Neural progenitor cell (in vitro differentiated cells): Measurements from ENCODE around the gene ADTRP. TPM values are rescaled to one million over a fixed set of nuclear protein-coding genes. Genes with fewer than 3 reads are reported as not detected.

ENCODE experiments used
- DNase-seq: peaks from one replicate; pipeline ENCODE4 v3.0.0-alpha.2; 2016; ENCODE audit warnings: low spot score
- H2AFZ ChIP-seq: fragments of 200-600 bp; sonication (generic); replicated peaks from 2 replicates; pipeline ENCODE4 v1.6.1; 2016; ENCODE audit warnings: antibody characterized with exemption
- H3F3A ChIP-seq: fragments of 200-600 bp; sonication (generic); 2 replicates; pipeline ENCODE4 v1.6.1; 2016; ENCODE audit warnings: antibody characterized with exemption, low read depth
- H3K27ac ChIP-seq: fragments of 200-600 bp; sonication (generic); 2 replicates; pipeline ENCODE4 v1.5.1; 2016; ENCODE audit warnings: mild to moderate bottlenecking
- H3K27me3 ChIP-seq: fragments of 200-600 bp; sonication (generic); 2 replicates; pipeline ENCODE4 v1.6.1; 2016; ENCODE audit warnings: mild to moderate bottlenecking, moderate library complexity
- H3K36me3 ChIP-seq: fragments of 200-600 bp; sonication (generic); 2 replicates; pipeline ENCODE4 v1.5.1; 2016
- H3K4me1 ChIP-seq: fragments of 200-600 bp; sonication (generic); 2 replicates; pipeline ENCODE4 v1.6.1; 2016; ENCODE audit warnings: mixed run types
- H3K4me2 ChIP-seq: fragments of 200-600 bp; sonication (generic); 2 replicates; pipeline ENCODE4 v1.6.1; 2016
- H3K4me3 ChIP-seq: fragments of 200-600 bp; sonication (generic); 2 replicates; pipeline ENCODE4 v1.5.1; 2016
- H3K79me2 ChIP-seq: fragments of 200-600 bp; sonication (generic); 2 replicates; pipeline ENCODE4 v1.6.1; 2016; ENCODE audit warnings: low read depth
- H3K9ac ChIP-seq: fragments of 200-600 bp; sonication (generic); 2 replicates; pipeline ENCODE4 v1.6.1; 2016
- H3K9me3 ChIP-seq: fragments of 200-600 bp; sonication (generic); 2 replicates; pipeline ENCODE4 v1.5.1; 2016; ENCODE audit warnings: low read depth
- H4K20me1 ChIP-seq: fragments of 200-600 bp; sonication (generic); 2 replicates; pipeline ENCODE4 v1.6.1; 2016; ENCODE audit warnings: low read depth
- H3K27ac Mint-ChIP-seq: 3 replicates; pipeline ENCODE4 v1.8.0; 2021; ENCODE audit warnings: mixed read lengths
- H3K27me3 Mint-ChIP-seq: 2 replicates; pipeline ENCODE4 v1.8.0; 2022; ENCODE audit warnings: low read depth, mild to moderate bottlenecking, inconsistent platforms, moderate library complexity, mixed read lengths; ENCODE audit not compliant: insufficient read depth
- H3K36me3 Mint-ChIP-seq: 3 replicates; pipeline ENCODE4 v1.8.0; 2021; ENCODE audit warnings: mixed read lengths
- H3K4me1 Mint-ChIP-seq: 3 replicates; pipeline ENCODE4 v1.8.0; 2021; ENCODE audit warnings: mixed read lengths
- H3K4me3 Mint-ChIP-seq: 3 replicates; pipeline ENCODE4 v1.8.0; 2021; ENCODE audit warnings: mild to moderate bottlenecking, moderate library complexity, mixed read lengths
- H3K9me3 Mint-ChIP-seq: 3 replicates; pipeline ENCODE4 v1.8.0; 2020; ENCODE audit warnings: mixed read lengths
- CTCF ChIP-seq: fragments of 200-600 bp; sonication (generic); IDR thresholded peaks from 2 replicates; pipeline ENCODE4 v1.5.1; 2017; ENCODE audit warnings: antibody characterized with exemption, mild to moderate bottlenecking
- EZH2 ChIP-seq: fragments of 200-600 bp; sonication (generic); IDR thresholded peaks from 2 replicates; pipeline ENCODE4 v1.6.1; 2017; ENCODE audit warnings: antibody characterized with exemption, mild to moderate bottlenecking, moderate library complexity
- EZH2phosphoT487 ChIP-seq: fragments of 200-600 bp; sonication (generic); IDR thresholded peaks from 2 replicates; pipeline ENCODE4 v1.6.1; 2017; ENCODE audit warnings: antibody characterized with exemption
- total RNA-seq: library from RNA; depleted of rRNA; stranded (reverse); fragments of >200 nt; gene quantifications from 2 replicates; pipeline ENCODE4 v1.2.3, GENCODE V29; 2015; ENCODE audit warnings: low replicate concordance

The ADTRP gene
- total RNA-seq, 1 donor from 2014 or later: not detected

- H3K4me2 ChIP-seq: no peak overlapping the region
- H3K4me3 ChIP-seq: no peak overlapping the region
- H2AFZ ChIP-seq: no peak overlapping the region
- H3F3A ChIP-seq: no peaks in the 10 kb centered on the region
- H4K20me1 ChIP-seq: no peaks in the 10 kb centered on the region
- TF ChIP-seq EZH2phosphoT487 (no peak), CTCF (peak; percentile 37), EZH2 (no peak)
- no peaks in the 10 kb centered on the region for H3K27me3 ChIP-seq
- H3K27me3 Mint-ChIP-seq: no peaks in the 10 kb centered on the region
- H3K9me3 ChIP-seq: peaks cover 8% of the 10 kb centered on the region
- no peaks in the 10 kb centered on the region for H3K79me2 ChIP-seq
- H3K9me3 Mint-ChIP-seq: peaks cover 2% of the 10 kb centered on the region
- no peaks in the 10 kb centered on the region for H3K36me3 ChIP-seq
- H3K4me3 Mint-ChIP-seq: no peak overlapping the region
- no peak overlapping the region for H3K27ac Mint-ChIP-seq
- H3K9ac ChIP-seq: no peak overlapping the region
- no peak overlapping the region for H3K27ac ChIP-seq
- H3K4me1 Mint-ChIP-seq: no peaks in the 10 kb centered on the region
- peaks cover 1% of the 10 kb centered on the region for H3K36me3 Mint-ChIP-seq
- no peak for DNase-seq
- H3K4me1 ChIP-seq: no peaks in the 10 kb centered on the region
These were observed 103.0 kb downstream of the ADTRP start for GRCh38 chr6:11675601-11676000.

GRCh38 chr6:11672669-11673068, 105.9 kb downstream of the ADTRP start:
- TF ChIP-seq EZH2phosphoT487: no peak
- TF ChIP-seq EZH2: no peak
- no peak overlapping the region for H3K27ac ChIP-seq
- no peaks in the 10 kb centered on the region for H3K36me3 Mint-ChIP-seq
- no peak overlapping the region for H3K9ac ChIP-seq
- H2AFZ ChIP-seq: no peak overlapping the region
- no peak for DNase-seq
- H3K27me3 ChIP-seq: no peaks in the 10 kb centered on the region
- no peak overlapping the region for H3K27ac Mint-ChIP-seq
- H3K27me3 Mint-ChIP-seq: no peaks in the 10 kb centered on the region
- H4K20me1 ChIP-seq: no peaks in the 10 kb centered on the region
- no peaks in the 10 kb centered on the region for H3K36me3 ChIP-seq
- H3K4me1 ChIP-seq: no peaks in the 10 kb centered on the region
- H3K4me3 Mint-ChIP-seq: no peak overlapping the region
- H3F3A ChIP-seq: no peaks in the 10 kb centered on the region
- no peaks in the 10 kb centered on the region for H3K79me2 ChIP-seq
- H3K4me3 ChIP-seq: no peak overlapping the region
- no peak overlapping the region for H3K4me2 ChIP-seq
- H3K4me1 Mint-ChIP-seq: no peaks in the 10 kb centered on the region
- peaks cover 10% of the 10 kb centered on the region for H3K9me3 ChIP-seq
- peaks cover 13% of the 10 kb centered on the region for H3K9me3 Mint-ChIP-seq

GRCh38 chr6:11672256-11672655, 106.3 kb downstream of the ADTRP start:
- H3K9ac ChIP-seq: no peak overlapping the region
- no peak overlapping the region for H2AFZ ChIP-seq
- Mint-ChIP-seq H3K9me3 (peaks cover 13% of the 10 kb centered on the region), H3K27ac (no peak overlapping the region), H3K36me3 (no peaks in the 10 kb centered on the region), H3K27me3 (no peaks in the 10 kb centered on the region), H3K4me3 (no peak overlapping the region), H3K4me1 (no peaks in the 10 kb centered on the region)
- no peaks in the 10 kb centered on the region for H3F3A ChIP-seq
- DNase-seq: no peak
- no peak for TF ChIP-seq EZH2phosphoT487
- no peak for TF ChIP-seq EZH2
- no peak for TF ChIP-seq CTCF
- no peaks in the 10 kb centered on the region for H3K4me1 ChIP-seq
- no peak overlapping the region for H3K4me2 ChIP-seq
- no peaks in the 10 kb centered on the region for H3K79me2 ChIP-seq
- no peaks in the 10 kb centered on the region for H4K20me1 ChIP-seq
- peaks cover 10% of the 10 kb centered on the region for H3K9me3 ChIP-seq
- no peak overlapping the region for H3K4me3 ChIP-seq
- no peak overlapping the region for H3K27ac ChIP-seq
- no peaks in the 10 kb centered on the region for H3K36me3 ChIP-seq
- no peaks in the 10 kb centered on the region for H3K27me3 ChIP-seq

- TF ChIP-seq EZH2phosphoT487 (no peak), EZH2 (no peak), CTCF (no peak)
- Mint-ChIP-seq H3K4me1 (no peaks in the 10 kb centered on the region), H3K4me3 (no peak overlapping the region), H3K27ac (no peak overlapping the region), H3K9me3 (peaks cover 13% of the 10 kb centered on the region), H3K27me3 (no peaks in the 10 kb centered on the region), H3K36me3 (no peaks in the 10 kb centered on the region)
- no peaks in the 10 kb centered on the region for H3F3A ChIP-seq
- H3K27ac ChIP-seq: no peak overlapping the region
- no peaks in the 10 kb centered on the region for H3K36me3 ChIP-seq
- no peak overlapping the region for H3K9ac ChIP-seq
- no peaks in the 10 kb centered on the region for H3K27me3 ChIP-seq
- no peaks in the 10 kb centered on the region for H3K79me2 ChIP-seq
- no peak for DNase-seq
- H3K4me2 ChIP-seq: no peak overlapping the region
- no peaks in the 10 kb centered on the region for H3K4me1 ChIP-seq
- no peak overlapping the region for H3K4me3 ChIP-seq
- no peak overlapping the region for H2AFZ ChIP-seq
- no peaks in the 10 kb centered on the region for H4K20me1 ChIP-seq
- peaks cover 10% of the 10 kb centered on the region for H3K9me3 ChIP-seq
These were observed 108.9 kb downstream of the ADTRP start for GRCh38 chr6:11669696-11670095.
